ENCODE results near the gene PARD3. TPM values are rescaled to one million over a fixed set of nuclear protein-coding genes. Genes with fewer than 3 reads are reported as not detected.
"Not testable (repeated sequence)": the region's sequence is repeated elsewhere in the genome, so short reads cannot be mapped to it uniquely, and the experiment has no call there.

Gene PARD3
- polyA plus RNA-seq, 1 donor from 2014 or later: 12.4 TPM

- Histone ChIP-seq H4K20me1 (ENCODE audit: insufficient read depth) (no peaks in the 10 kb centered on the region), H3K36me3 (ENCODE audit: insufficient read depth, low read length) (no peaks in the 10 kb centered on the region), H3K9me3 (ENCODE audit: low read length) (no peaks in the 10 kb centered on the region), H3K4me3 (ENCODE audit: low read length) (no peak overlapping the region), H3K27me3 (ENCODE audit: insufficient read depth, low read depth, low read length) (no peaks in the 10 kb centered on the region), H3K9ac (ENCODE audit: low read length) (no peak overlapping the region), H3K27ac (ENCODE audit: low read length) (no peak overlapping the region), H2AFZ (ENCODE audit: low read depth, low read length) (no peak overlapping the region), H3K79me2 (replicated peaks; ENCODE audit: insufficient read depth, low read length) (no peaks in the 10 kb centered on the region), H3K4me2 (ENCODE audit: low read length) (no peak overlapping the region), H3K9me2 (ENCODE audit: insufficient read depth, low read length) (no peaks in the 10 kb centered on the region), H3F3A (ENCODE audit: insufficient read depth, low read length, poor library complexity, severe bottlenecking) (no peaks in the 10 kb centered on the region)
- TF ChIP-seq, protein P1, sequence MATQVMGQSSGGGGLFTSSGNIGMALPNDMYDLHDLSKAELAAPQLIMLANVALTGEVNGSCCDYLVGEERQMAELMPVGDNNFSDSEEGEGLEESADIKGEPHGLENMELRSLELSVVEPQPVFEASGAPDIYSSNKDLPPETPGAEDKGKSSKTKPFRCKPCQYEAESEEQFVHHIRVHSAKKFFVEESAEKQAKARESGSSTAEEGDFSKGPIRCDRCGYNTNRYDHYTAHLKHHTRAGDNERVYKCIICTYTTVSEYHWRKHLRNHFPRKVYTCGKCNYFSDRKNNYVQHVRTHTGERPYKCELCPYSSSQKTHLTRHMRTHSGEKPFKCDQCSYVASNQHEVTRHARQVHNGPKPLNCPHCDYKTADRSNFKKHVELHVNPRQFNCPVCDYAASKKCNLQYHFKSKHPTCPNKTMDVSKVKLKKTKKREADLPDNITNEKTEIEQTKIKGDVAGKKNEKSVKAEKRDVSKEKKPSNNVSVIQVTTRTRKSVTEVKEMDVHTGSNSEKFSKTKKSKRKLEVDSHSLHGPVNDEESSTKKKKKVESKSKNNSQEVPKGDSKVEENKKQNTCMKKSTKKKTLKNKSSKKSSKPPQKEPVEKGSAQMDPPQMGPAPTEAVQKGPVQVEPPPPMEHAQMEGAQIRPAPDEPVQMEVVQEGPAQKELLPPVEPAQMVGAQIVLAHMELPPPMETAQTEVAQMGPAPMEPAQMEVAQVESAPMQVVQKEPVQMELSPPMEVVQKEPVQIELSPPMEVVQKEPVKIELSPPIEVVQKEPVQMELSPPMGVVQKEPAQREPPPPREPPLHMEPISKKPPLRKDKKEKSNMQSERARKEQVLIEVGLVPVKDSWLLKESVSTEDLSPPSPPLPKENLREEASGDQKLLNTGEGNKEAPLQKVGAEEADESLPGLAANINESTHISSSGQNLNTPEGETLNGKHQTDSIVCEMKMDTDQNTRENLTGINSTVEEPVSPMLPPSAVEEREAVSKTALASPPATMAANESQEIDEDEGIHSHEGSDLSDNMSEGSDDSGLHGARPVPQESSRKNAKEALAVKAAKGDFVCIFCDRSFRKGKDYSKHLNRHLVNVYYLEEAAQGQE (IDR thresholded peaks at IDR 0.05; ENCODE audit: borderline replicate concordance): no peak
- TF ChIP-seq EZH2 (IDR thresholded peaks at IDR 0.05; ENCODE audit: borderline replicate concordance, insufficient read depth, low read length, poor library complexity, severe bottlenecking): no peak
- no peak for TF ChIP-seq CTCF (IDR thresholded peaks at IDR 0.05; ENCODE audit: poor library complexity, severe bottlenecking)
- TF ChIP-seq RAD21 (conservative IDR thresholded peaks at IDR 0.05): no peak
- no peak for TF ChIP-seq POLR2AphosphoS5 (IDR thresholded peaks at IDR 0.05)
- TF ChIP-seq MXI1 (conservative IDR thresholded peaks at IDR 0.05; ENCODE audit: poor library complexity, severe bottlenecking): no peak
Measured at GRCh38 chr10:34444223-34445183, 370.6 kb downstream of the PARD3 start.

DNA sequence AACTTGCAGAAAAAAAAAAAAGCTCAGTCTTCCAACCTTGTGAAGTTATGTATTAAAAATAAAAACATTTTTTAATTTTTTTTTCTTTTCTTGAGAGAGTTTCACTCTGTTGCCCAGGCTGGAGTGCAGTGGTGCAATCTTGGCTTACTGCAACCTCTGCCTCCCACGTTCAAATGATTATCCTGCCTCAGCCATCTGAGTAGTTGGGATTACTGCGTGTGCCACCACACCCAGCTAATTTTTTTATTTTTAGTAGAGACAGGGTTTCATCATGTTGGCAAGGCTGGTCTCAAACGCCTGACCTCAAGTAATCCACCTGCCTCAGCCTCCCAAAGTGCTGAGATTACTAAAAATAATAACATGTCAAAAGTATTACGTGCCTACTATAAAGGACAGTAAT, 375.7 kb downstream of the PARD3 start:
- H3K27me3 ChIP-seq (ENCODE audit: insufficient read depth, low read depth, low read length); H3K9me2 ChIP-seq (ENCODE audit: insufficient read depth, low read length); H2AFZ ChIP-seq (ENCODE audit: low read depth, low read length); H3K4me2 ChIP-seq (ENCODE audit: low read length); H3K79me2 ChIP-seq (replicated peaks; ENCODE audit: insufficient read depth, low read length); H4K20me1 ChIP-seq (ENCODE audit: insufficient read depth); H3K4me3 ChIP-seq (ENCODE audit: low read length); H3K36me3 ChIP-seq (ENCODE audit: insufficient read depth, low read length); H3K27ac ChIP-seq (ENCODE audit: low read length); H3F3A ChIP-seq (ENCODE audit: insufficient read depth, low read length, poor library complexity, severe bottlenecking); H3K9ac ChIP-seq (ENCODE audit: low read length); H3K9me3 ChIP-seq (ENCODE audit: low read length): not testable (repeated sequence)

GRCh38 chr10:34438741-34439140, 376.4 kb downstream of the PARD3 start:
- H3K36me3 ChIP-seq (ENCODE audit: insufficient read depth, low read length): no peaks in the 10 kb centered on the region
- no peak overlapping the region for H2AFZ ChIP-seq (ENCODE audit: low read depth, low read length)
- TF ChIP-seq RAD21 (conservative IDR thresholded peaks at IDR 0.05) (no peak), SMC3 (conservative IDR thresholded peaks at IDR 0.05; ENCODE audit: poor library complexity) (no peak), CTCF (IDR thresholded peaks at IDR 0.05; ENCODE audit: poor library complexity, severe bottlenecking) (no peak)

More at GRCh38 chr10:34438741-34439140, 376.4 kb downstream of the PARD3 start:
- no peaks in the 10 kb centered on the region for H3F3A ChIP-seq (ENCODE audit: insufficient read depth, low read length, poor library complexity, severe bottlenecking)
- H3K27me3 ChIP-seq (ENCODE audit: insufficient read depth, low read depth, low read length): no peaks in the 10 kb centered on the region
- no peak overlapping the region for H3K9ac ChIP-seq (ENCODE audit: low read length)
- no peaks in the 10 kb centered on the region for H3K79me2 ChIP-seq (replicated peaks; ENCODE audit: insufficient read depth, low read length)
- no peaks in the 10 kb centered on the region for H3K9me3 ChIP-seq (ENCODE audit: low read length)
- no peak overlapping the region for H3K4me2 ChIP-seq (ENCODE audit: low read length)
- no peak overlapping the region for H3K27ac ChIP-seq (ENCODE audit: low read length)
- no peak overlapping the region for H3K4me3 ChIP-seq (ENCODE audit: low read length)
- H3K9me2 ChIP-seq (ENCODE audit: insufficient read depth, low read length): no peaks in the 10 kb centered on the region
- H4K20me1 ChIP-seq (ENCODE audit: insufficient read depth): no peaks in the 10 kb centered on the region
